HepG2 (cell line): ENCODE measurements around the gene PKNOX2. TPM values are rescaled to one million over a fixed set of nuclear protein-coding genes. Genes with fewer than 3 reads are reported as not detected.

Experiments
- ATAC-seq: fragments of 200-7000 bp; cut with Tn5 transposase; 3 replicates; pipeline ENCODE4 v1.9.1; 2020; ENCODE audit warnings: mild to moderate bottlenecking, moderate library complexity
- BruUV-seq: library from RNA; stranded (reverse); fragments of 400-500 nt; replicated peaks from 2 replicates; lab custom pipeline; 2021; lab: Mats Ljungman, UMichigan
- CTCF ChIA-PET: fragments of 300-600 bp; formaldehyde crosslinking; extraction: SDS; loops from one replicate; lab custom pipeline; 2021; ENCODE audit warnings: low total read pairs, inconsistent platforms, low intra/inter-chr PET ratio; lab: Yijun Ruan, JAX
- POLR2A ChIA-PET: fragments of 350-600 bp; sonication (Branson Sonifier 250); formaldehyde crosslinking; loops from one replicate; lab custom pipeline; 2020; ENCODE audit warnings: antibody characterized with exemption, inconsistent platforms; lab: Yijun Ruan, JAX
- DNase-seq: peaks from one replicate; pipeline ENCODE4 v3.0.0-alpha.2; 2015; ENCODE audit warnings: low spot score
- FAIRE-seq: peaks from 3 replicates; lab custom pipeline; 2011; peaks lifted over from hg19 to GRCh38; lab: Jason Lieb, UNC
- H2AFZ ChIP-seq: one replicate; pipeline ENCODE4 v1.6.1; 2011; ENCODE audit warnings: low read length, inconsistent platforms
- H3K27ac ChIP-seq: fragments of 300-600 bp; 3 replicates; pipeline ENCODE4 v1.8.0; 2011; ENCODE audit warnings: mixed run types, mild to moderate bottlenecking, mixed read lengths, low read length, inconsistent platforms; ENCODE audit not compliant: insufficient read depth; ENCODE audit errors: extremely low read length
- H3K27me3 ChIP-seq, 2 experiments: fragments of 200-600 bp in 1 of 2; 2 replicates in 1 of 2; 3 replicates in 1 of 2; pipeline versions ENCODE4 v1.6.0 to v1.8.0; 2011; ENCODE audit warnings: low read length in 2 of 2, mild to moderate bottlenecking in 2 of 2, moderate library complexity in 2 of 2, inconsistent platforms in 1 of 2; ENCODE audit not compliant: insufficient read depth in 2 of 2, control insufficient read depth in 1 of 2
- H3K36me3 ChIP-seq, 2 experiments: fragments of 200-600 bp in 1 of 2; replicated peaks in 1 of 2; 2 replicates in 1 of 2; 3 replicates in 1 of 2; pipeline versions ENCODE4 v1.5.1 to v1.8.0; 2011; ENCODE audit warnings: low read length in 2 of 2, inconsistent platforms in 1 of 2; ENCODE audit not compliant: insufficient read depth in 2 of 2, control insufficient read depth in 1 of 2
- H3K4me1 ChIP-seq: 2 replicates; pipeline ENCODE4 v1.5.1; 2012; ENCODE audit warnings: low read length, inconsistent platforms; ENCODE audit not compliant: insufficient read depth
- H3K4me2 ChIP-seq: 2 replicates; pipeline ENCODE4 v1.6.0; 2011; ENCODE audit warnings: low read depth, low read length, inconsistent platforms
- H3K4me3 ChIP-seq, 3 experiments: fragments of 200-600 bp in 1 of 3; sonication (generic), shearing (Covaris generic) in 1 of 3; replicated peaks in 1 of 3; 2 replicates each; pipeline ENCODE4 v1.5.1; 2011 to 2016; ENCODE audit warnings: low read length in 3 of 3, inconsistent platforms in 2 of 3, low read depth in 2 of 3, mild to moderate bottlenecking in 2 of 3, control low read depth in 1 of 3, mixed read lengths in 1 of 3; ENCODE audit not compliant: insufficient read depth in 1 of 3
- H3K79me2 ChIP-seq: one replicate; pipeline ENCODE4 v1.6.1; 2011; ENCODE audit warnings: low read length, inconsistent platforms; ENCODE audit not compliant: insufficient read depth
- H3K9ac ChIP-seq: 2 replicates; pipeline ENCODE4 v1.6.0; 2011; ENCODE audit warnings: mild to moderate bottlenecking, low read depth, low read length, inconsistent platforms; ENCODE audit not compliant: insufficient read depth
- H3K9me3 ChIP-seq: 2 replicates; pipeline ENCODE4 v1.5.1; 2012; ENCODE audit warnings: mild to moderate bottlenecking, low read length
- H4K20me1 ChIP-seq: 2 replicates; pipeline ENCODE4 v1.6.0; 2011; ENCODE audit warnings: inconsistent platforms, mild to moderate bottlenecking, low read length, moderate library complexity; ENCODE audit not compliant: insufficient read depth
- CTCF ChIP-seq: sonication (generic); formaldehyde crosslinking; IDR thresholded peaks from 2 replicates; pipeline ENCODE4 v1.5.0; 2020; ENCODE audit warnings: mild to moderate bottlenecking, missing genetic modification reagents, moderate library complexity
- DMAP1 ChIP-seq: IDR thresholded peaks from 2 replicates; pipeline ENCODE4 v1.6.1; 2016
- HINFP ChIP-seq: sonication (generic); formaldehyde crosslinking; IDR thresholded peaks from 2 replicates; pipeline ENCODE4 v1.4.0; 2020; ENCODE audit warnings: low read depth, mild to moderate bottlenecking, missing genetic modification reagents
- JUN ChIP-seq: sonication (generic); formaldehyde crosslinking; IDR thresholded peaks from 2 replicates; pipeline ENCODE4 v1.4.0; 2020; ENCODE audit warnings: mild to moderate bottlenecking, missing genetic modification reagents
- KIAA2018 ChIP-seq: sonication (generic); formaldehyde crosslinking; IDR thresholded peaks from 2 replicates; pipeline ENCODE4 v1.5.0; 2020; ENCODE audit warnings: mild to moderate bottlenecking, missing genetic modification reagents, borderline replicate concordance
- KLF11 ChIP-seq: IDR thresholded peaks from 2 replicates; pipeline ENCODE4 v1.6.1; 2016; ENCODE audit warnings: missing compliant biosample characterization
- KLF12 ChIP-seq: sonication (generic); formaldehyde crosslinking; IDR thresholded peaks from 2 replicates; pipeline ENCODE4 v1.4.0; 2020; ENCODE audit warnings: missing genetic modification reagents, borderline replicate concordance
- PAX8 ChIP-seq: sonication (generic); formaldehyde crosslinking; IDR thresholded peaks from 2 replicates; pipeline ENCODE4 v1.8.0; 2022; ENCODE audit warnings: mild to moderate bottlenecking, missing genetic modification reagents, borderline replicate concordance
- ZNF614 ChIP-seq: IDR thresholded peaks from 2 replicates; pipeline ENCODE4 v1.6.1; 2018; ENCODE audit warnings: missing biosample characterization, missing genetic modification reagents, inconsistent platforms, borderline replicate concordance
- ZNF691 ChIP-seq: sonication (generic); formaldehyde crosslinking; IDR thresholded peaks from 2 replicates; pipeline ENCODE4 v1.4.0; 2020; ENCODE audit warnings: missing genetic modification reagents, low read depth, mild to moderate bottlenecking, borderline replicate concordance
- WGBS: methylation state at CpG from one replicate; pipeline ENCODE4 v1.1.6; 2017; ENCODE audit warnings: low lambda C conversion rate; 5-methylcytosine and 5-hydroxymethylcytosine counted together
- in situ Hi-C: cut with HindIII; loops from 2 replicates; pipeline ENCODE4 v1.10.0; 2017; ENCODE audit warnings: low pct_unique_long_range_greater_than_20kb; ENCODE audit not compliant: extremely low pct_ligation_motif_present
- intact Hi-C: fragments of 100-400 bp; cut with micrococcal nuclease; formaldehyde crosslinking; loops from one replicate; pipeline ENCODE4 v1.10.0; 2022; ENCODE audit not compliant: unreplicated experiment
- polyA plus RNA-seq, 8 experiments: library from polyadenylated mRNA; depleted of rRNA in 3 of 8; stranded (reverse) in 7 of 8; unstranded in 1 of 8; fragments of >200 nt; fragmentation: Illumina TruSeq in 4 of 8; extraction: Trizol in 4 of 8; gene quantifications; 2 replicates each; pipeline versions ENCODE4 v1.2.1 to v1.2.3, GENCODE V29; 2011 to 2016; ENCODE audit warnings: low read depth in 4 of 8, missing spikeins in 1 of 8, mixed read lengths in 1 of 8; ENCODE audit not compliant: insufficient read depth in 1 of 8
- total RNA-seq, 5 experiments: library from RNA; depleted of rRNA; stranded (reverse); fragments of >200 nt; fragmentation: Illumina TruSeq; extraction: Trizol; gene quantifications; 2 replicates each; pipeline ENCODE4 v1.2.3, GENCODE V29; 2016; ENCODE audit warnings: low read depth in 1 of 5

Gene PKNOX2
- total and polyA plus RNA-seq, 2 of the 13 experiments (the other 11 are each of a cell fraction or from before 2014, with no cell fraction given), result not detected

GRCh38 chr11:125299821-125300220, 135.3 kb downstream of the PKNOX2 start:
- POLR2A ChIA-PET, result no interaction called here
- Histone ChIP-seq H3K36me3 (no peaks in the 10 kb centered on the region), H3K9ac (no peak overlapping the region), H3K4me2 (no peak overlapping the region), H3K27ac (no peak overlapping the region), H3K27me3 (peaks cover 2 to 42% of the 10 kb centered on the region in 2 experiments; a peak in 3 of 5 replicates), H2AFZ (no peak overlapping the region), H3K9me3 (no peaks in the 10 kb centered on the region), H4K20me1 (no peaks in the 10 kb centered on the region), H3K4me3 (no peak overlapping the region), H3K4me1 (no peaks in the 10 kb centered on the region), H3K79me2 (no peaks in the 10 kb centered on the region)
- in situ Hi-C loops, result no loop called here
- BruUV-seq, result no TSS peak
- intact Hi-C loops, result no loop called here
- WGBS, result 0% methylated on average over 3 of the region's 9 CpGs
- DNase-seq (no peak), ATAC-seq (no peak), FAIRE-seq (no peak)
- CTCF ChIA-PET, result no interaction called here
- TF ChIP-seq KLF11 (CRISPR knock-in tag), result no peak
- no peak for TF ChIP-seq DMAP1
- no peak for TF ChIP-seq CTCF (CRISPR knock-in tag)
- no peak for TF ChIP-seq KLF12 (CRISPR knock-in tag)
- no peak for TF ChIP-seq JUN (CRISPR knock-in tag)
- TF ChIP-seq HINFP (CRISPR knock-in tag), result no peak
- TF ChIP-seq ZNF691, result no peak
- no peak for TF ChIP-seq KIAA2018
- TF ChIP-seq PAX8, result no peak
- TF ChIP-seq ZNF614, result no peak
